Right atrium auricular region (tissue), 2 donors: ENCODE results near the gene HSD17B12. TPM values are rescaled to one million over a fixed set of nuclear protein-coding genes. Genes with fewer than 3 reads are reported as not detected.

Experiments
- DNase-seq: peaks from one replicate; pipeline ENCODE4 v3.0.0-alpha.2; 2019; ENCODE audit warnings: low spot score
- H3K27ac ChIP-seq, 2 donors: fragments of 200-600 bp; sonication (generic); 1 replicate in 1 of 2; 2 replicates in 1 of 2; pipeline ENCODE4 v1.5.1; 2016 to 2019
- H3K27me3 ChIP-seq, 2 donors: fragments of 200-600 bp; sonication (generic); one replicate each; pipeline versions ENCODE4 v1.5.1 to v1.6.0; 2017 to 2019
- H3K36me3 ChIP-seq: fragments of 200-600 bp; sonication (generic); one replicate; pipeline ENCODE4 v1.5.1; 2016
- H3K4me1 ChIP-seq, 2 donors: fragments of 200-600 bp; sonication (generic); one replicate each; pipeline versions ENCODE4 v1.5.1 to v1.6.0; 2017 to 2019
- H3K4me3 ChIP-seq, 2 donors: fragments of 200-600 bp; sonication (generic); 1 replicate in 1 of 2; 2 replicates in 1 of 2; pipeline ENCODE4 v1.5.1; 2017 to 2019; ENCODE audit warnings: mild to moderate bottlenecking in 1 of 2, moderate library complexity in 1 of 2
- H3K9me3 ChIP-seq, 2 donors: fragments of 200-600 bp; sonication (generic); one replicate each; pipeline ENCODE4 v1.5.1; 2019
- CTCF ChIP-seq, 2 donors: fragments of 200-600 bp; sonication (generic); IDR thresholded peaks; one replicate each; pipeline ENCODE4 v1.5.1; 2019; ENCODE audit warnings: antibody characterized with exemption in 2 of 2
- total RNA-seq, 2 donors: library from RNA; depleted of rRNA; stranded (reverse); fragments of >200 nt; gene quantifications; one replicate each; pipeline ENCODE4 v1.1.0, GENCODE V29; 2016

The HSD17B12 gene
- total RNA-seq, 2 donors from 2014 or later: 61.4 to 108 TPM

- no peaks in the 10 kb centered on the region for H3K36me3 ChIP-seq
- H3K4me1 ChIP-seq: peaks cover 0 to 21% of the 10 kb centered on the region in 2 donors
- no peaks in the 10 kb centered on the region for H3K9me3 ChIP-seq
- H3K27me3 ChIP-seq: no peaks in the 10 kb centered on the region
- no peak for DNase-seq
- H3K4me3 ChIP-seq: no peak overlapping the region
- H3K27ac ChIP-seq: no peak overlapping the region
- TF ChIP-seq CTCF (IDR thresholded peaks at IDR 0.05): no peak
Measured at GRCh38 chr11:43835104-43835503, 154.6 kb downstream of the HSD17B12 start.

- Histone ChIP-seq H3K4me1 (peaks cover 0 to 9% of the 10 kb centered on the region in 2 donors), H3K4me3 (no peak overlapping the region), H3K36me3 (no peaks in the 10 kb centered on the region), H3K27ac (no peak overlapping the region), H3K9me3 (no peaks in the 10 kb centered on the region), H3K27me3 (no peaks in the 10 kb centered on the region)
- no peak for TF ChIP-seq CTCF (IDR thresholded peaks at IDR 0.05)
- no peak for DNase-seq
Measured at GRCh38 chr11:43837879-43838278, 157.3 kb downstream of the HSD17B12 start.

GRCh38 chr11:43842021-43842420, 161.5 kb downstream of the HSD17B12 start:
- no peaks in the 10 kb centered on the region for H3K9me3 ChIP-seq
- no peaks in the 10 kb centered on the region for H3K36me3 ChIP-seq
- H3K27ac ChIP-seq: no peak overlapping the region
- H3K4me1 ChIP-seq: peaks cover 0 to 9% of the 10 kb centered on the region in 2 donors
- DNase-seq: no peak
- no peak for TF ChIP-seq CTCF (IDR thresholded peaks at IDR 0.05)
- no peaks in the 10 kb centered on the region for H3K27me3 ChIP-seq
- no peak overlapping the region for H3K4me3 ChIP-seq

GRCh38 chr11:43845816-43846215, 165.3 kb downstream of the HSD17B12 start:
- Histone ChIP-seq H3K27ac (no peak overlapping the region), H3K9me3 (no peaks in the 10 kb centered on the region), H3K4me3 (no peak overlapping the region), H3K27me3 (no peaks in the 10 kb centered on the region), H3K4me1 (no peaks in the 10 kb centered on the region), H3K36me3 (no peaks in the 10 kb centered on the region)
- DNase-seq: no peak
- no peak for TF ChIP-seq CTCF (IDR thresholded peaks at IDR 0.05)

GRCh38 chr11:43852057-43852636, 171.6 kb downstream of the HSD17B12 start:
- Histone ChIP-seq H3K27me3 (no peaks in the 10 kb centered on the region), H3K9me3 (no peaks in the 10 kb centered on the region), H3K4me3 (no peak overlapping the region), H3K4me1 (no peaks in the 10 kb centered on the region), H3K27ac (no peak overlapping the region), H3K36me3 (peaks cover 29% of the 10 kb centered on the region)
- TF ChIP-seq CTCF (IDR thresholded peaks at IDR 0.05): peak; percentile 61 to 80
- DNase-seq: no peak

GRCh38 chr11:43853781-43854180, 173.2 kb downstream of the HSD17B12 start:
- H3K9me3 ChIP-seq: no peaks in the 10 kb centered on the region
- peaks cover 36% of the 10 kb centered on the region for H3K36me3 ChIP-seq
- no peak overlapping the region for H3K27ac ChIP-seq
- DNase-seq: no peak
- TF ChIP-seq CTCF (IDR thresholded peaks at IDR 0.05): no peak
- no peaks in the 10 kb centered on the region for H3K4me1 ChIP-seq
- H3K27me3 ChIP-seq: no peaks in the 10 kb centered on the region
- no peak overlapping the region for H3K4me3 ChIP-seq
